Right cardiac atrium (tissue), 5 donors: ENCODE data around the gene INO80E. TPM values are rescaled to one million over a fixed set of nuclear protein-coding genes. Genes with fewer than 3 reads are reported as not detected.

ENCODE experiments used
- ATAC-seq, 2 donors: fragments of 200-7000 bp; cut with Tn5 transposase; one replicate each; pipeline versions ENCODE4 v1.8.0 to v1.9.1; 2020; ENCODE audit warnings: moderate library complexity in 2 of 2, mild to moderate bottlenecking in 1 of 2
- DNase-seq, 3 donors: peaks; one replicate each; pipeline ENCODE4 v3.0.0-alpha.2; 2020
- H3K27ac ChIP-seq: one replicate; pipeline ENCODE4 v1.5.1; 2013; ENCODE audit warnings: mild to moderate bottlenecking, low read length, control low read depth, moderate library complexity
- H3K27me3 ChIP-seq: one replicate; pipeline ENCODE4 v1.6.1; 2013; ENCODE audit not compliant: control insufficient read depth, insufficient read depth
- H3K4me1 ChIP-seq: one replicate; pipeline ENCODE4 v1.6.1; 2013; ENCODE audit warnings: low read length; ENCODE audit not compliant: control insufficient read depth, insufficient read depth
- H3K4me3 ChIP-seq: one replicate; pipeline ENCODE4 v1.5.1; 2013; ENCODE audit warnings: low read length, control low read depth
- H3K9me3 ChIP-seq: one replicate; pipeline ENCODE4 v1.6.1; 2013; ENCODE audit warnings: low read length; ENCODE audit not compliant: control insufficient read depth
- WGBS: extraction: QIAGEN DNeasy Blood & Tissue Kit; methylation state at CpG from one replicate; pipeline ENCODE4 v1.1.7; 2013; 5-methylcytosine and 5-hydroxymethylcytosine counted together
- intact Hi-C, 4 donors: fragments of 100-400 bp; cut with DNase I; formaldehyde crosslinking; loops; one replicate each; pipeline versions ENCODE4 v1.11.0 to v1.14.0; 2022 to 2023
- polyA plus RNA-seq: library from polyadenylated mRNA; stranded (reverse); fragments of 200-250 nt; gene quantifications from one replicate; pipeline ENCODE4 v1.2.3, GENCODE V29; 2013
- total RNA-seq, 4 donors: library from RNA; stranded (reverse); fragmentation: NEBNext Ultra II Directional; extraction: Animal tissue kit (Norgen Biotek cat#: 25700); gene quantifications; one replicate each; pipeline ENCODE4 v1.2.1, GENCODE V29; 2021
- donor health status: healthy with polysubstance abuse.
- donor health status: DM: no; HTN: yes; CAD: no.
- donor health status: DM: no; HTN: no; CAD: no.
- donor health status: DM: no; HTN: yes; CAD: no; lungs with severe emphysema.
- donor health status: DM: yes; HTN: yes; CAD: no.

INO80E gene
- total and polyA plus RNA-seq, 5 donors = 32.7 to 59.1 (median 39.6) TPM

DNA sequence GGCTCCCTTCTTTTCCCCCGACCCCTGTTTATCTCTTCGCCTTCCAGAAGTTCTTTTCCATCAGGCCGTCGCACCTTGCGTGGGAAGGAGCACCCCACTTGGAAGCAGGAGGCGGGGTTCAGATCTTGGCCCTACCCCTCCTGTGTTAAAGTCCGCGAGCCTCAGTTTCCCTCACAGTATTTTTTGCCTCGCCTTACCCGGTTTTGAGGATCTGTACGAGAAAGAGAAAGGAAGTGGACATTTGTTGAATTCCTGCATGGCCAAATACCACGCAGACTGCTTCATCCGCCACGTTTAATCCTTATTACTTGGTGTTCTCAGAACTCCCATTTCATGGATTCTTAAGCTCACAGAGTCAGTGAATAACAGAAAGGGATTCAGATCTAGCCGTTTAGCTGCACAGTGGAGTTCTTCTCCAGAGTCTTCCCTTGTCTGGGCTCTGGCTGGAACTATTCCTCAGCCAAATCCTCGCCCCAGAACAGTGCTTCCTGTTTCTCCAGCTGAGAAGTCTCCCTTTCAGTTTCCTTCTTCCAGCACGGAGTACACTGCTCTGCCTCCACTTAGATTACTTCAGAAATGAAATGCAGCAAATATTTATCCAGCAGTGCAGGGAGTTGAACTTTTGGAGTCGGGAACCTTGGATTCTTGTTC, 33.6 kb upstream of the INO80E start:
- 7% methylated on average over 18 of the region's 18 CpGs for WGBS
- peak; percentile 69 to 79 for ATAC-seq
- intact Hi-C loops = loop anchor here in 1 of 4 donors (5.0 kb wide), 1 partner anchor 35 kb away; the partner anchor contains the start of gene KCTD13

DNA sequence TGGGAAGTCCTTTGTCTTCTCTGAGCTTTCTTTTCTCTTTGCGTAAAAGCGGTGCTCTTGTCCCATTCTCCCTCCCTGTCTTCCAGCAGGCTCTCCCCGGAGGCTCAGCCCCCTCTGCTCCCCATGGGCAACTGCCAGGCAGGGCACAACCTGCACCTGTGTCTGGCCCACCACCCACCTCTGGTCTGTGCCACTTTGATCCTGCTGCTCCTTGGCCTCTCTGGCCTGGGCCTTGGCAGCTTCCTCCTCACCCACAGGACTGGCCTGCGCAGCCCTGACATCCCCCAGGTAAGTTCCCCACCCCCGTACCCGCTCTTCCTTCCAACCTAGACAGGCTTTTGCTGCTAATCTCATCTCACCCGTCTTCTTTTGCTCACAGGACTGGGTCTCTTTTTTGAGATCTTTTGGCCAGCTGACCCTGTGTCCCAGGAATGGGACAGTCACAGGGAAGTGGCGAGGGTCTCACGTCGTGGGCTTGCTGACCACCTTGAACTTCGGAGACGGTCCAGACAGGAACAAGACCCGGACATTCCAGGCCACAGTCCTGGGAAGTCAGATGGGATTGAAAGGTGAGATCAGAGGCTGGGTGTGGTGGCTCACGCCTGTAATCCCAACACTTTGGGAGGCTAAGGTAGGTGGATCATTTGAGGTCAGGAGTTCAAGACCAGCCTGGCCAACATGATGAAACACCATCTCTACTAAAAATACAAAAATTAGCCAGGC, 32.9 kb upstream of the INO80E start:
- Histone ChIP-seq H3K27ac (peak overlapping the region; percentile 95), H3K4me3 (peak overlapping the region; percentile 80), H3K4me1 (no peaks in the 10 kb centered on the region), H3K9me3 (no peaks in the 10 kb centered on the region), H3K27me3 (no peaks in the 10 kb centered on the region)
- no peak for ATAC-seq
- 77% methylated on average over 14 of the region's 14 CpGs for WGBS
- DNase-seq = peak in 2 of 3 donors; percentile 58 to 60
- intact Hi-C loops = loop anchor here in 1 of 4 donors (5.0 kb wide), 1 partner anchor 36 kb away; the partner anchor contains the start of gene KCTD13

More for the DNA sequence above, 33.6 kb upstream of the INO80E start:
- peak; percentile 20 to 62 (median 43) for DNase-seq
- no peaks in the 10 kb centered on the region for H3K9me3 ChIP-seq
- no peaks in the 10 kb centered on the region for H3K27me3 ChIP-seq
- H3K4me1 ChIP-seq = no peaks in the 10 kb centered on the region
- H3K27ac ChIP-seq = peak overlapping the region; percentile 95
- H3K4me3 ChIP-seq = peak overlapping the region; percentile 80

DNA sequence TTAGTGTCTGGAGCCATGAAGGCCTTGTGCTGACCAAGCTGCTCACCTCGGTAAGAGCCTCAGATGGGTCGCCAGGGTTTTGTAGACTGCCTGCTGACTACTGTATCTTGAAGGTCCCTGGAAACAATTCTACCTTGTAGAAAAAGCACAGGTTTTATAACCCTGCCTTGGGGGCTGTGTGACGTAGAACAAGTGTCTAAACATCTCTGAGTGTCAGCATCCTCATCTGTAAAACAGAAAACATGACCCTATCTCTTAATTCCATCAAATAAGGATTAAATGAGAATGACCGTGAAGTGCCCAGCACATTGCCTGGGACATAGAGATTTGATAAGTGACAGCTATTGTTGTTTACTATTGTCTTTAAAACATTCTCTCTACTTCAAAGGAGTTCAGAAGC, 27.8 kb upstream of the INO80E start:
- 94% methylated on average over 4 of the region's 4 CpGs for WGBS
- intact Hi-C loops = no loop called here

DNA sequence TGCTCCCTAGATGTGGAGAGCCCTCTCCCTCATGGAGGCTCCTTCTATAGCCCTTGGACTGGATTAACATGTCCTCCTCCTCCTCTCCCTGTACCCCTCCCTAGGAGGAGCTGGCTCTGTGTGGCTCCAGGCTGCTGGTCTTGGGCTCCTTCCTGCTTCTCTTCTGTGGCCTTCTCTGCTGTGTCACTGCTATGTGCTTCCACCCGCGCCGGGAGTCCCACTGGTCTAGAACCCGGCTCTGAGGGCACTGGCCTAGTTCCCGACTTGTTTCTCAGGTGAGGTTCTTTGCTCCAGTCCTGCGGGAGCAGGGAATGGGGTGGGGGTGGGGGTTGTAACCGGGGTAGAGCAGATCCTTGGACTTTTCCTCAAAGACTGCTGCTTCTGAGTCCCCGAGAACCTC, 24.7 kb upstream of the INO80E start:
- Histone ChIP-seq H3K4me1 (peaks cover 9% of the 10 kb centered on the region), H3K27ac (no peak overlapping the region), H3K4me3 (no peak overlapping the region), H3K9me3 (no peaks in the 10 kb centered on the region), H3K27me3 (no peaks in the 10 kb centered on the region)
- DNase-seq (peak in 1 of 3 donors; percentile 39), ATAC-seq (no peak)
- intact Hi-C loops = no loop called here
- 89% methylated on average over 8 of the region's 8 CpGs for WGBS

More for the DNA sequence above, 27.8 kb upstream of the INO80E start:
- Histone ChIP-seq H3K4me3 (no peak overlapping the region), H3K27ac (no peak overlapping the region), H3K9me3 (no peaks in the 10 kb centered on the region), H3K27me3 (no peaks in the 10 kb centered on the region), H3K4me1 (no peaks in the 10 kb centered on the region)
- no peak for DNase-seq
- ATAC-seq = no peak

DNA sequence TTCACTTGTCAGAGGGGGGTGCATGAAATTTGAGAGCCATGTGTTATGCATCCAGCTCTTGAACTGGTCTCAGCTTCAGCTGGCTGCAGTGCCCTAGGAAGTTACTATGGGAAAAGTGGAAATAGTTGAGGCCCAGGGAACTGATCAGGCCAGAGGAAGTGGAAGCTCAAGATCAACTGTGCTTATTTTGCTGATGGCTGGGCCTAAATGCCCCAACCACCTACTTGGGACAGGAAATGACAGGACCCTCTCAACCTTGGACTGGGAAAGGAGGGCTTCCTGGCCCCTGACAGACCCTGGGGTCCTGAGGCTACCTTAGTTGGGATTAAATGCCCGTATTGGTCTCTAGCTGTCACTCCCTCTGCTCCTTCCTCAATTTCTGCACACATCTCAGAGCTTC, 23.5 kb upstream of the INO80E start:
- ATAC-seq (no peak), DNase-seq (no peak)
- no peak overlapping the region for H3K4me3 ChIP-seq
- no peaks in the 10 kb centered on the region for H3K27me3 ChIP-seq
- no peaks in the 10 kb centered on the region for H3K9me3 ChIP-seq
- WGBS = 100% methylated on average over 1 of the region's 1 CpG
- H3K27ac ChIP-seq = no peak overlapping the region
- peaks cover 11% of the 10 kb centered on the region for H3K4me1 ChIP-seq
- intact Hi-C loops = no loop called here

DNA sequence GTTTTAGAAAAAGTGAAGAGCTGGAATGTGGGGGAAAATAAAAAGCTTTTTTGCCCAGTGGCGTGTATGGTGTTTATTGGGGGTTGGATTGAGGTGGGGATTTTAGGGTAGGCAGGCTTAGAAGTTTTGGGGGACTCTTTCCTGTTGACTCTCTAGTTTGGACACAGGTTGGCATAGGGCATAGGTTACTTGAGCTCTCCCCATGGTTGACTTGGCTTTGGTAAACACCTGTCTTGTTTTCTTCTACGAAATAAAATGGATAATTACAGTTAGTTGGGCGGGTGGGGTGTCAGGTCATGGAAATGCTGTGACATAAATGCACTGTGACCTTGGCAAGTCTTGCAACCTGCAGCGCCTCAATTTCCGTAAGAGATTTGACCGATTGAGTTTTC, 23.1 kb upstream of the INO80E start:
- no peaks in the 10 kb centered on the region for H3K27me3 ChIP-seq
- intact Hi-C loops = no loop called here
- ATAC-seq (no peak), DNase-seq (no peak)
- no peak overlapping the region for H3K27ac ChIP-seq
- H3K4me3 ChIP-seq = no peak overlapping the region
- no peaks in the 10 kb centered on the region for H3K9me3 ChIP-seq
- peaks cover 11% of the 10 kb centered on the region for H3K4me1 ChIP-seq
- 58% methylated on average over 6 of the region's 6 CpGs for WGBS

DNA sequence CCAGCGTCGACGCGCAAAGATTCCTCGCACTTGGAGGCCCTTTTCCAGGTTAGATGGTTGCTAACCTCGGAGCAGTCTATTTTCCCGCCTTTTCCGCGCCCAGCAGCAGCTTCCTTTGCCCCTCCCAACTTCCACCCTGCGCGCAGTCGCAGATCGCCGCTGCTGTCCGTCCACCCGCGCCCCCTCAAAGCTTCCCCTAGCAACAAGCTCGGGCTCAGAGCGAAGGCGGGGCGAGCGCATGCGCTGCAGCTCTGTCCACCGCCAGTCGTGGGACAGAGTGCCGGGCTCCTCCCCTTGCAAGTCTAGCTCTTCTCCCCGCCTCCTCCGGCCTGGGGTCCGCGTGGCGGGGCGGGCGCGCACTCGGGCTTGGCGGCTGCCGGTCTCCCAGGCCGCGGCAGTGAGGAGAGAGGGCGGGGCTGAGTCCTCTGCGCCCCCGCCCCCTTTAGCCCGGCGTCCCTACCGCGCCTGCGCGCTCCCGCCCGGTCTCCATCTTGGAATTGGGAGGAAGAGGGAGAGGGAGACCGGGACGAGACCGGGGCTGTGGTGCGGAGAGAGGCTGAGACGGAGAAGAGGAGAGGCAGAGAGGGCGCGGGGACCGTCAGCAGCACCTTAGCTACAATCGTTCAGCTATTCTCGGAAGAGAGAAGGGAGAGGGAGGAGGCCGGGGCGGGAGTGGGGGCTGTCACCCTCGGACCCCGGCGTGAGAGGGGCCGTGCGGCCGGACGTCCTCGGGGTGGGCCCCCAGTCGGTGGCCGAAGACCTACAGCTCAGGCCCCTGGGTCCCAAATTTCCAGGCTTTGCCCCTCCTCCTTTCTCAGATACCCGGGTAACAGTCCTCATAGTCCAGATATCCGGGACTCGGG, 22.4 kb upstream of the INO80E start, which contains the start of gene TAOK2:
TAOK2 (plus strand) TSS at position 485 of the 863 bp plus-strand sequence. CDS start 3,905 bp downstream, outside the sequence.
- peak; percentile 97 to 99 for ATAC-seq
- DNase-seq = peak; percentile 99 to 100 (median 99)
- no peaks in the 10 kb centered on the region for H3K9me3 ChIP-seq
- H3K4me1 ChIP-seq = peaks cover 11% of the 10 kb centered on the region
- H3K27ac ChIP-seq = peak within 1 kb of the TSS; percentile 88
- H3K27me3 ChIP-seq = no peaks in the 10 kb centered on the region
- WGBS = 2% methylated on average over 75 of the region's 75 CpGs
- intact Hi-C loops = no loop called here
- peak within 1 kb of the TSS; percentile 71 for H3K4me3 ChIP-seq

DNA sequence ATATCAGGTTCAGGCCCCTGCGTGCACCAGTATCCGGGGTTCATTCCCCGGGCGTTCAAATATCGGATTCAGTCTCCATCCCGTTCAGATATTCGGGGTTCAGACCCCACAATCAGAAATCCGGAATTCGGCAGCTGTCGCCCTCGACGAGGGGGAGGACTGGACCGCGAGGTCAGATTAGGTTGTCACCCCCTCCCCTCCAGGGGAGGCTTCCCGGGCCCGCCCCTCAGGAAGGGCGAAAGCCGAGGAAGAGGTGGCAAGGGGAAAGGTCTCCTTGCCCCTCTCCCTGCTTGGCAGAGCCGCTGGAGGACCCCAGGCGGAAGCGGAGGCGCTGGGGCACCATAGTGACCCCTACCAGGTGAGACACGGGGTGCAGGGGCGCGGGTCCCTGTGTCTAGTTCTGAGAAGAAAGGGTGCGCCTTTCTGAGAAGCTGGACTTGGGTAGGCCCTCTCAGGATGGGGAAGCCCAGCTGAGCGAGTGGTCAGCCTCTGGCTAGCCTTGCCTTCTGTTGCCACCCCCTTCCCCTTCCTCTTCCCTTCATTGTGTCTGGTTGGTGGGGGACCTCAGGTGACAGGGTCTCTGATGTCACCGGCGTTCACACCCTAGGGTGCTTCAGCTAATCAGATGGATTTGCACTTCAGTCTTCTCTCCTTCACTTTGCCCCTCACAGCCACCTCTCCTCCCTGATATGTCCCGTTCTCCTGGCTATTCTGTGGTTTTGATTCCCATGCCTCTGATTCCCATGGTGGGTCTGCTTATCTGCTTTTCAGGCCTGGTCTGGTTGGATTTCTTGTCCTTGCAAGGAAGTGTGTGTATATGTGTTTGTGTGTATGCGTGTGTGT, 21.5 kb upstream of the INO80E start:
- intact Hi-C loops = no loop called here
- DNase-seq (peak; percentile 50 to 72 (median 59)), ATAC-seq (peak in 1 of 2 donors; percentile 53)
- peaks cover 11% of the 10 kb centered on the region for H3K4me1 ChIP-seq
- peak overlapping the region; percentile 88 for H3K27ac ChIP-seq
- H3K4me3 ChIP-seq = peak overlapping the region; percentile 71
- 3% methylated on average over 31 of the region's 31 CpGs for WGBS
- no peaks in the 10 kb centered on the region for H3K9me3 ChIP-seq
- H3K27me3 ChIP-seq = no peaks in the 10 kb centered on the region

DNA sequence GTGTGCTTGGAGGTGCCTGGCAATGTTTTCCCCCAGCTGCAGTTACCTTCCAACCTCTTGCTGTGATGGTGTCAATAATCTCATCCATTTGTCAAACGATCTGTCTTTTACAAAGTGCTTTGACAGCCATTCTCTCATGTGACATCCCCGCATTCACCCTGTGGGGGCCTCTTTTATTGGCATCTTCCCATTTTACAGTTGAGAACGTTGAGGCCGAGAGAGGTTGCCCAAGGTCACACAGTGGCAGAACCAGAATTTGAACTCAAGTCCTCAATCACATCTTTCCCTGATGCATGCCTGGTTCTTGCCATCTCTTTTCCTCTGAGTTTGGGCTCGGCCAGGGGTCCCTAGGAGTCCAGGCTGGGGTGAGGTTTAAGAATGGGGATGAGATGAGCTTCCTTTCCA, 20.9 kb upstream of the INO80E start:
- peak overlapping the region; percentile 71 for H3K4me3 ChIP-seq
- ATAC-seq (no peak), DNase-seq (no peak)
- no peaks in the 10 kb centered on the region for H3K9me3 ChIP-seq
- WGBS = 46% methylated on average over 5 of the region's 5 CpGs
- H3K27me3 ChIP-seq = no peaks in the 10 kb centered on the region
- H3K27ac ChIP-seq = peak overlapping the region; percentile 88
- intact Hi-C loops = no loop called here
- H3K4me1 ChIP-seq = peaks cover 11% of the 10 kb centered on the region
